ENCODE measurements around the gene USPL1.
A peak's percentile ranks its signal among the peaks of the same experiment; 100 is the strongest.

The USPL1 gene

DNA sequence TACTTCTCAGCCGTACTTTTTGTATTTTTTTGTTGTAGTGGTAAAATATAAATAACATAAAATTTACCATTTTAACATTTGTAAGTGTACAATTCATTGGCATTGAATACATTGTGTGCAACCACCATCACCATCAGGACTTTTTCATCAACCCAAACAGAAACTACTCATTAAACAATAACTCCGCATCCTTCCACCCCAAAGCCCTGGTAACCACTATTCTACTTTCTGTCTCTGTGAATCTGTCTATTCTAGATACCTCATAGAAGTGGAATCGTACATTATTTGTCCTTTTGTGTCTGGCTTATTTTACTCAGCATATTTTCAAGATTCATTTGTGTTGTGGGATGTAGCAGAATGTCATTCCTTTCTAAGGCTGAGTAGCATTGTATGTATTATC, 38.5 kb downstream of the USPL1 start:
- no peak for DNase-seq (ENCODE audit: low spot score)

DNA sequence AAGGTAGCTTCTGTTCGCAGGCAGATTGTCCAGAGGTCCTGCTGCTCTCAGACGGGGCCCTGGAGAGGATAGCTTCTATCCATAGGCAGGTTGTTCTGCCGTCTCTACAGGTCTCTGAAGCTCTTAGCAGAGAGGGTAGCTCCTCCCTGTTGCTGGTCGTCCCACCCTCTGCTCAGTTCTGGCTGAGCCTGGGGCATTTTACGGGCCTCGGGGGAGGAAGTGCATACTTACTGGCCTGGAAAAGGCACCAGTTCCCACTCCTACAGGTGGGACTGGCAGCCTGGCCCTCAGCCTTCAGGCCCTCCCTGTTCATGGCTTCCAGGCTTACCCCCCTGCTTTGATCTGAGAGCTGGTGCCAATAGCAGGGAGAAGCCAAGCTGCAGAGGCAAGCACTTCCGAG, 42.3 kb downstream of the USPL1 start:
- DNase-seq (ENCODE audit: low spot score) = no peak

DNA sequence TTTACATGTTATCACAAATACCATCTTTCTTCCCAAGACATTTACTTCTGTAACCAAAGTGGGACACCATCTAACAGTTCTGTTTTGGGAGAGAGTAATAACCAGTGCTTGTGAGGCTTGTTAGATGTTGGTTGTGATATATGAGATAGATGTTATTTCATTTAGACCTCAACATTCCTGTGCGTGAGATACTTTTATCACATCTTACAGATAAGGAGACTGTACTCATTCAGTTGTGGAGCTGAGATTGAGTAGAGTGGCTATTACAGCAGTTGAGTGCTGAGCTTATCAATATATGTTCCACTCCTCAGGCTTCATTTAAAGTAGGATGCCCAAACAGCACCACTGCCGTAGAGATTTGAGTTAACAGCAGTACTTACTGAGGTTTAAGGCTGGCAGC, 43.1 kb downstream of the USPL1 start:
- DNase-seq (ENCODE audit: low spot score) = no peak

GRCh38 chr13:30664689-30665275, 47.1 kb downstream of the USPL1 start:
- DNase-seq (ENCODE audit: low spot score) = no peak

DNA sequence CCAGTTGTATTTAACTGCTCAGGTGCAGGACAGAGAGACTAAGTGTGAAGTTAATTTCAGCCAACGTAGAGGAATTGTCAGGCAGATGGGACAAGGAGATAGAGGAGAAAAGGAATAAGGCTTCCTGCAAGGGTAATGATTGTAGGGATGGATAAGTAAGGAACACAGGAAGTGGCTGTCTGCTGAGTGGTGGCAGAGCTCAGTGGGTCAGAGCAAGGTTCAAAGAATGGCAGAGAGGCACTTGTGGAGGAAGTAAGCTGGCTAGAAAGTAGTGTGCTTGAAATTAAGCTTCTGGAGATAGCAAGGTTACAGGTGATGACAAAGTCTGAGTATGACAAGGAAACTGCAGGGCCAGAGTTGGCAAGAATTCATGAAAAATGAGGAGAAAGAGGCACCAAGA, 47.9 kb downstream of the USPL1 start:
- DNase-seq (ENCODE audit: low spot score) = no peak

DNA sequence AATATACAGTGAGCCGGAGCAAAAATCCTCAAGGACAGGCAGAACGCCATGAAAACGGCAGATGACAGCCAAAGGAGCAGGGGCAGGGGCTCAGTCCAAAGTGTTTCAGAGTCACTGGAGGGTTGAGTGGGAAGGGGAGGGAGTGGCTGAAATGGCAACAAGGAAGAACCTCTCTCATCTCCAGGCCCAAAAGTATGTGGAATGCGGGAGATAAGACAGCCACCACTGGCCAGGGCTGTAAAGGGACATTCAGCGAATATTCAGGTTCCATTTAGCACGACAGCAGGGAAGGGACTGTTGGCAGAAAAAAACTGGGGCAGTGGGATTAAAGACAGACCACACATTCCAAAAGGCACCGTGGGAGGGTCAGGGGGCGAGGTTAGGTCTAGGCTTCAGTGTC, 48.4 kb downstream of the USPL1 start:
- DNase-seq (ENCODE audit: low spot score) = no peak

DNA sequence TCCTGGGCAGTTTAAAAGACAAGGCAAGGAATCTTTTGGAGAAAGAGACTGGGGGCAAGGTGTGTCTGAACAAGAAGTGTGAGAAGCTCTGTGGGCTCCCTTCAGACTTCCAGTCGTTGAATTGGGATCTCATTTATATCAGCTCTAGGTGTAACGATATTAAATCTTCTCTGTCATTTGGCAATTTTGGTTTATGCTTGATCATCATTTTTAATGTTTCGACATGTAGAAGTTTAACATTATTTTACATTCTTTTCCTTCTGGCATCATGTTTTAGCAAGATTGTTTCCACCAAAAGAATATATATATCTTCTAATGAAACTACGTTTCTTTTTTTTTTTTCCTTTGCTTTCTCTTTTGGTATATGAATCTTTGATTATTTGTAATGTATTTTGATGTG, 49.3 kb downstream of the USPL1 start:
- DNase-seq (ENCODE audit: low spot score) = no peak

- no peak for DNase-seq (ENCODE audit: low spot score)
Observed at GRCh38 chr13:30668312-30668711, 50.6 kb downstream of the USPL1 start.

GRCh38 chr13:30671271-30671815, 53.6 kb downstream of the USPL1 start:
- DNase-seq (ENCODE audit: low spot score) = no peak

DNA sequence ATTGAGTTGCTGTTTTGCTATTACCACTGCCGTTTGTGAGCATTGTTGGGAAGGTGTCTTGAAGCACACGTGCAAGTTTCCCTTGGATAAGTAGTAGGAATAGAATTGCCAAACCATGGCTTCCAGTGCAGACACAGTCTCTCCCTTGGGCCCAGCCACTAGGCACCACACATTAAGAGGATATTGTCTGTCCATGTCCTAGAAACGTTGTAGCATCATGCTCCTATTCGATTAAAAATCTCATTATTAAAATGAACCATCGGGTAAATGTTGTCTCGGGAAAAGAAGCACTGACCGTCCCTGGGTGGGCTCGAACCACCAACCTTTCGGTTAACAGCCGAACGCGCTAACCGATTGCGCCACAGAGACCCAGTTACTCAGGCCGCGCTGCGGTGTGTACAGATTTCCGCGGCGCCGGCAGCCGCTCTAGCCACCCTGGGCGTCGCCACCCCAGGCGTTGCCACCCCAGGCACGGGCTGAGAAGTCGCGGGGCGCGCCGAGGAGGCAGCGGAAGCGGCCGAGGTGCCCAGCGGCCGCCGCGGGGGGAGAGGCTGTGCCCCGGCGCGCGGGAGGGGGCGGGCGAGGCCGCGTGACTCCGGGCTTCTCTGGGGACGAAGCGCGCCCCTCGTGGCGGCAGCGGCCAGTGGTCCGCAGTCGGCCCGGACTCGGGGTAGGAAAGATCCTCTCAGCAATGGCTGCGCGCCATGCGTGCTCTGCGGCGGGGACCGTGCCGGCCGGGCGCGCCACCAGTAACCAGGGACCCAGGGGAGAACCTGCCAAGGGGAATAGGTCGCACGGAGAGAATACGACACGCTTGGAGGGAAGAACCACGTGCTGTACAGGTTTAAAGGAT, 56.2 kb downstream of the USPL1 start:
- DNase-seq (ENCODE audit: low spot score) = peak; percentile 65

DNA sequence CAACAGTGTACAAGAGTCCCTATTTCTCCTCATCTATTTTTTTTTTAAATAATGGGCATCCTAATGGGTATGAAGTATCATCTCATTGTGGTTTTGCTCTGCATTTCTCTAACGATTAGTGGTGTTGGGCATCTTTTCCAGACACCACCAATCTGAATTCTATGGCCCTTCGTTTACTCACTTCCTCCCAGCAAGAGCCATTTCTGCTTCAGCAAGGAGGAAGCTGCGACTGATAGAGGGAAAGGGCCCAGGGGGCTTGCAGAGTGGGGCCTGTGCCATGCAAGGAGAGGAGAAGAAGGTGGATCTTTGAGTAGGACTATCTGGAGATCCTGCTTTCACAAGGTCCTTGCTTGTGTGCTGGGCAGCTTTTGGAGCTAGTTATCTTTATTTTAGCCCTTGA, 58.0 kb downstream of the USPL1 start:
- no peak for DNase-seq (ENCODE audit: low spot score)

GRCh38 chr13:30676672-30677071, 59.0 kb downstream of the USPL1 start:
- no peak for DNase-seq (ENCODE audit: low spot score)

DNA sequence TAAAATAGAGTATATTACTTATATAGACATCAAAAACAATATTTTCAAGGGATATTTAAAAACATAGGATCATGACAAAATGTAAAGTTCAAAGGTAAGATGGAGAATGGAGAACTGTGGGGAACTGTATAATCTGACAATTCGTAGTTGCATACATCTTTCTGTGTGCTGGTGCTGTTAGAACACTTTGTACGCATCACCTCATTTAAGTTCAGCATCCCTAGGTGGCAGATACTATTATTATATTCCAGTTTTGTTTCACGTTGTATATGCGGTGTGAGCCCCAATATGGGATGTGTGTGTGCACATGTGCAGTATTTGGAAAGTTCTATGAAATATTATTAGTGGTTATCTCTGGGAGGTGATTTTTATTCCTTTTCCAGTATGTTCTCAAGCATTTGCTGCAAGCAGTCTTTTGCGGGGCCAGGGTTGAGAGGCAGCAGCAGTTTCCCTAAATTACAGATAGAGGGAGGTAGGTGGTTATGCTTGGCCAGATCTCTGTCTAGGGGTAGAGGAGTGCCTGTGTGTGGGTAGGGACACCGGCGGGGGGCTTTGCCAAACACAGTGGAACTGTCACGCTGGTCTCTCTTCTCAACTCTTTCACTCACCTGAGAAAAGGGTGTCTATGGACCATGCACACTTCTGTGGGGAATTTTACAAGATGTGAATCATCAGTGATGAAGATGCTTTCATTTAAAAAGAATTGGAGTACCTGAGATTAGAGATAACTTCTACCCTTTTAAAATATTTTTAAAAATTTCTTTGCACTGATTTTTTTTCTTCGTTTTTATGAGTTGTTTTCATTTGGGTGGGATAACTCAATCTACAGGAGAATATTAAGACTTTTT, 62.0 kb downstream of the USPL1 start:
- no peak for DNase-seq (ENCODE audit: low spot score)

GRCh38 chr13:30681843-30682242, 64.1 kb downstream of the USPL1 start:
- DNase-seq (ENCODE audit: low spot score) = no peak

GRCh38 chr13:30685320-30685859, 67.7 kb downstream of the USPL1 start:
- DNase-seq (ENCODE audit: low spot score) = no peak

DNA sequence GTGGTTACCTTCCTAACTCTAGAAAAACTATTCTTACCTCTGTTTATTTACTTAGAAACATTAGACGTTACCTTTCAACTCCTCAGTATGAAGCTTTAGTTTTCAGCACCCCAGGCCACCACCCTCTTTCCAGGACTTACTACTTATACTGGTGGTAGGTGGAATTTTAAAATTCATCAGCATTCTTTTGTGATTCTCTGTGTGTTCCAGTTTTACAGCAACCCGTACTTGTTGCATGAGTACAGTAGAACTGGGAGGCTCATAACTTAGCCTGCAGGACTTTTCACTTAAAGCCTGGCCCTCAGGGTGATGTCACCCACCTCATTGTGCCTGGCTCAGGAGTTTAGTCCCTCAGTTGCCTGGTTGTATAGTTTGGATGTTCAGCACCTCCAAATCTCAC, 68.3 kb downstream of the USPL1 start:
- DNase-seq (ENCODE audit: low spot score) = no peak

- DNase-seq (ENCODE audit: low spot score) = no peak
Observed at GRCh38 chr13:30687601-30688000, 69.9 kb downstream of the USPL1 start.

- DNase-seq (ENCODE audit: low spot score) = no peak
Observed at GRCh38 chr13:30689752-30690151, 72.0 kb downstream of the USPL1 start.

DNA sequence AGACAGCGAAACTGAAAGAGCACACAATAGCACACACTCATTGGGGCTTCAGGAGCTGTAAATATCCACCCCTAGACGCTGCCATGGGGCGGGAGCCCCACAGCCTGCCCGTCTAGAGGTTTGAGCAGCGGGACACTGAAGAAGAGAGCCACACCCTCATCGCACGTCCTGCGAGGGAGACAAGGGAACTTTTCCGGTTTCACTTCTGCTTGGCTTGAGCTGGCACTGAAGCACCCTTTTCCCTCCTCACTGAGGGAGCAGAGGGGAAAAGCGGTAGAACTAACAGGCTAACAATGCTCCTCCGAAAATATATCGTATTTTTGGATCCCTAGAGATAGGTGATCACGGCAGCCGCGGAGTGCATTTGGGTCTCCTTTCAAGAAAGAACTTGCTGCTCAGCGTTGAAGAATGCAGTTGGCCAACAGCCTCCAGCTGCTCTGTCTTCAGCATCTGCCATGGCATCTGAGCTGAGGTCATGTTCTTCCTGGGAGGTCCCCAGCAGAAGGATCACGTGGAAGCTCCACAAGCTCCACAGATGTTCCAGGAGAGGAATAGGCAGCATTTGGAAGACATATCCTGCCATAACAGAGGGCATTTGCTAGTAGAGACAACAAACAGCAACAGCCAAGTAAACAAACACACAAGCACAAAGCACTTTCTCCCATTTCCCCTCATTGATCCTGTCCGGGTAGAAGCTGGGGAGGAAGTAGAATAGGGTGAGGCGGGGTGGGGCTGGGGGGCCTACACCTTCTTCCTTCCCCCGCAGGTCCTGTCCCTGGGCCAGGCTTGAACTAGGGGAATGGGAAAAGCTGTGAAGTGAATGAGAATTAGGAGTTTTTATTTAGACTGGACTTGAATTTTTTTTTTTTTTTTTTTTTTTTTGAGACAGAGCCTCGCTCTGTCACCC, 72.8 kb downstream of the USPL1 start:
- DNase-seq (ENCODE audit: low spot score) = peak; percentile 30

GRCh38 chr13:30692113-30692512, 74.4 kb downstream of the USPL1 start:
- DNase-seq (ENCODE audit: low spot score) = no peak
